Gastroesophageal sphincter (tissue), 3 donors: ENCODE measurements around the gene NOS1.
"Not testable (repeated sequence)": the region's sequence is repeated elsewhere in the genome, so short reads cannot be mapped to it uniquely, and the experiment has no call there.

Experiments used
- EP300 ChIP-seq: sonication (generic); formaldehyde crosslinking; IDR thresholded peaks from one replicate; pipeline ENCODE4 v1.6.1; 2017; ENCODE audit warnings: antibody characterized with exemption, mild to moderate bottlenecking
- POLR2A ChIP-seq, 2 donors: fragments of 450-650 bp; IDR thresholded peaks; one replicate each; pipeline ENCODE4 v1.6.1; 2017; ENCODE audit warnings: antibody characterized with exemption in 2 of 2, mild to moderate bottlenecking in 2 of 2, moderate library complexity in 1 of 2
- POLR2AphosphoS5 ChIP-seq: sonication (generic); formaldehyde crosslinking; IDR thresholded peaks from one replicate; pipeline ENCODE4 v1.6.1; 2017; ENCODE audit warnings: antibody characterized with exemption
- TF ChIP-seq, protein P1 (sequence below), 4 experiments: fragments of 200-600 bp in 2 of 4; fragments of 450-650 bp in 2 of 4; sonication (generic) in 1 of 4; IDR thresholded peaks; one replicate each; pipeline ENCODE4 v1.5.1; 2017 to 2019; ENCODE audit warnings: antibody characterized with exemption in 4 of 4, mild to moderate bottlenecking in 2 of 4, moderate library complexity in 2 of 4

GRCh38 chr12:117220947-117221346, 140.5 kb downstream of the NOS1 start:
- TF ChIP-seq, protein P1, sequence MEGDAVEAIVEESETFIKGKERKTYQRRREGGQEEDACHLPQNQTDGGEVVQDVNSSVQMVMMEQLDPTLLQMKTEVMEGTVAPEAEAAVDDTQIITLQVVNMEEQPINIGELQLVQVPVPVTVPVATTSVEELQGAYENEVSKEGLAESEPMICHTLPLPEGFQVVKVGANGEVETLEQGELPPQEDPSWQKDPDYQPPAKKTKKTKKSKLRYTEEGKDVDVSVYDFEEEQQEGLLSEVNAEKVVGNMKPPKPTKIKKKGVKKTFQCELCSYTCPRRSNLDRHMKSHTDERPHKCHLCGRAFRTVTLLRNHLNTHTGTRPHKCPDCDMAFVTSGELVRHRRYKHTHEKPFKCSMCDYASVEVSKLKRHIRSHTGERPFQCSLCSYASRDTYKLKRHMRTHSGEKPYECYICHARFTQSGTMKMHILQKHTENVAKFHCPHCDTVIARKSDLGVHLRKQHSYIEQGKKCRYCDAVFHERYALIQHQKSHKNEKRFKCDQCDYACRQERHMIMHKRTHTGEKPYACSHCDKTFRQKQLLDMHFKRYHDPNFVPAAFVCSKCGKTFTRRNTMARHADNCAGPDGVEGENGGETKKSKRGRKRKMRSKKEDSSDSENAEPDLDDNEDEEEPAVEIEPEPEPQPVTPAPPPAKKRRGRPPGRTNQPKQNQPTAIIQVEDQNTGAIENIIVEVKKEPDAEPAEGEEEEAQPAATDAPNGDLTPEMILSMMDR (IDR thresholded peaks at IDR 0.05) = not testable (repeated sequence)
- not testable (repeated sequence) for TF ChIP-seq POLR2A (IDR thresholded peaks at IDR 0.05); POLR2AphosphoS5; EP300
